MM.1S (cell line): ENCODE data around the gene PCNT.
A peak's percentile ranks its signal among the peaks of the same experiment; 100 is the strongest.

Experiments
- DNase-seq: peaks from one replicate; pipeline ENCODE4 v3.0.0-alpha.2; 2015
- H2AFZ ChIP-seq: fragments of 300-600 bp; sonication (generic); 2 replicates; pipeline ENCODE4 v1.6.0; 2016; ENCODE audit warnings: antibody characterized with exemption, low read length
- H3F3A ChIP-seq: fragments of 300-600 bp; sonication (generic); 2 replicates; pipeline ENCODE4 v1.6.1; 2016; ENCODE audit warnings: mild to moderate bottlenecking, antibody characterized with exemption, low read length, moderate library complexity, mixed read lengths; ENCODE audit not compliant: insufficient read depth
- H3K27ac ChIP-seq: fragments of 300-600 bp; sonication (generic); 2 replicates; pipeline ENCODE4 v1.5.1; 2016; ENCODE audit warnings: mild to moderate bottlenecking, low read length
- H3K27me3 ChIP-seq: fragments of 300-600 bp; sonication (generic); replicated peaks from 2 replicates; pipeline ENCODE4 v1.6.0; 2016; ENCODE audit warnings: low read length; ENCODE audit not compliant: insufficient read depth
- H3K36me3 ChIP-seq: fragments of 300-600 bp; sonication (generic); replicated peaks from 2 replicates; pipeline ENCODE4 v1.6.1; 2016; ENCODE audit warnings: mild to moderate bottlenecking, low read length, mixed read lengths; ENCODE audit not compliant: insufficient read depth
- H3K4me1 ChIP-seq: fragments of 300-600 bp; sonication (generic); 2 replicates; pipeline ENCODE4 v1.6.1; 2016; ENCODE audit warnings: low read length, mixed read lengths
- H3K4me2 ChIP-seq: fragments of 300-600 bp; sonication (generic); 2 replicates; pipeline ENCODE4 v1.6.0; 2016; ENCODE audit warnings: low read depth, low read length
- H3K4me3 ChIP-seq: fragments of 300-600 bp; sonication (generic); 2 replicates; pipeline ENCODE4 v1.5.1; 2016; ENCODE audit warnings: low read length, mixed read lengths
- H3K79me2 ChIP-seq: fragments of 300-600 bp; sonication (generic); 2 replicates; pipeline ENCODE4 v1.6.1; 2016; ENCODE audit warnings: mixed run types, low read length, mixed read lengths
- H3K9ac ChIP-seq: fragments of 300-600 bp; sonication (generic); 2 replicates; pipeline ENCODE4 v1.6.1; 2016; ENCODE audit warnings: low read length, mixed read lengths
- H3K9me2 ChIP-seq: fragments of 300-600 bp; sonication (generic); replicated peaks from 2 replicates; pipeline ENCODE4 v1.6.1; 2016; ENCODE audit warnings: mild to moderate bottlenecking, low read length, mixed read lengths; ENCODE audit not compliant: insufficient read depth
- H3K9me3 ChIP-seq: fragments of 300-600 bp; sonication (generic); replicated peaks from 2 replicates; pipeline ENCODE4 v1.6.1; 2016; ENCODE audit warnings: mild to moderate bottlenecking, low read length, mixed read lengths; ENCODE audit not compliant: insufficient read depth
- H4K20me1 ChIP-seq: fragments of 300-600 bp; sonication (generic); 2 replicates; pipeline ENCODE4 v1.6.1; 2016; ENCODE audit warnings: mild to moderate bottlenecking, low read length, moderate library complexity, mixed read lengths; ENCODE audit not compliant: insufficient read depth
- EZH2 ChIP-seq: fragments of 300-600 bp; sonication (generic); optimal IDR thresholded peaks from 2 replicates; pipeline ENCODE3; 2017; ENCODE audit warnings: low read depth, mild to moderate bottlenecking, antibody characterized with exemption, low read length, mixed read lengths
- EZH2phosphoT487 ChIP-seq: fragments of 300-600 bp; sonication (generic); IDR thresholded peaks from 2 replicates; pipeline ENCODE4 v1.6.1; 2018; ENCODE audit warnings: antibody characterized with exemption, low read length
- TF ChIP-seq, protein P1 (sequence below): fragments of 300-600 bp; sonication (generic); IDR thresholded peaks from 2 replicates; pipeline ENCODE4 v1.5.1; 2016; ENCODE audit warnings: antibody characterized with exemption, low read length, mixed read lengths

Gene PCNT

DNA sequence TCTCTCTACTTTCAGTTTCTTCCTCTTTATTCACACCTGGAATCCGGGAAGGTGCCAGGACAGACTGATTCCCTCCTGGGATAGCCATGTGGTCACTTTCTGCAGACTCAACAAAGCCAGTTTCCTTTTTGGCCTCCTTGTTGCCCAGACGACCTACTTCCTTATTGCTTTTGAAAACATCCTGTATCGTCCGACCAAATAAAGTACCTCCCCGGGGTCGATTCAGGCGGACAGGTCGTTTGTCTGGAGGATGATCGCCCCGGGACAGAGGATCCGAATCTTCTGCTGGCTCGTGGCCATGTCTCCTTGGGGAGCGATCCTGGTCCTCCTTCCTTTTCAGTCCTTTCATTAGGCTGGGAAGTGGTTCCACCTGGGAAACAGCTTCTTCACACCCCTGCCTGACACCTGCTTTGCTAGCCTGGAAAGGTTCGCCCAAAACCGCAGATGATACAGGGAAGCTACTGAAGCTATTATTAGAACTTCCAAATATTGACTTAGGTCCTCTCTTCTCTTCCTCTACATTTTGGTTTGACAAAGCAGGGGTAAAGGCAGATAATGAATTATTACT, 39.8 kb upstream of the PCNT start:
- DNase-seq = peak; percentile 4
- no peaks in the 10 kb centered on the region for H3K9me3 ChIP-seq
- peaks cover 64% of the 10 kb centered on the region for H3K79me2 ChIP-seq

DNA sequence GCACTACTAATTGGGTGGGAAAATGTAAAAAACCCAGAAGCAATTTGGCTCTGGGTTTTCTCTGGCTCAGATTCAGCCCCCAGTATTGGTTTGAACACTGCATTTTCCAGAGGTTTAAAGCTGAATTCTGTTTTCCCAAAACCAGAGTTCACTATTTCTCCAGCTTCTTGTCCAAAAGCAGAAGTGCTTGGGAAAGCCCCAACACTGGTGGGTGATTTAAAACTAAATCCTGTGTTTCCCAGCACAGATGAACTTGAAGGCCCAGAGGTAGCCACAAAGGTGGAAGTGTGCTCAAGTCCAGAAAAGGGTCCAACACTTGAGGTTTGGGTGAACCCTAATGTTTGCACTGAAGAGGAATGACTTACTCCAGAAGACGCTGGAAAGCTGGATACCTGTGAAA, 39.2 kb upstream of the PCNT start:
- peak overlapping the region; percentile 73 for H3K4me3 ChIP-seq
- no peak overlapping the region for H2AFZ ChIP-seq
- H3K4me2 ChIP-seq = peak overlapping the region; percentile 58
- H3K9me3 ChIP-seq = no peaks in the 10 kb centered on the region
- H3K9ac ChIP-seq = peak overlapping the region; percentile 81; the same call in 1 of the 2 replicates
- H3F3A ChIP-seq = peaks cover 16% of the 10 kb centered on the region
- no peaks in the 10 kb centered on the region for H3K27me3 ChIP-seq
- H3K79me2 ChIP-seq = peaks cover 63% of the 10 kb centered on the region
- peaks cover 7% of the 10 kb centered on the region; the same call in 1 of the 2 replicates for H3K36me3 ChIP-seq
- peaks cover 22% of the 10 kb centered on the region for H3K4me1 ChIP-seq
- no peaks in the 10 kb centered on the region; the same call in 1 of the 2 replicates for H4K20me1 ChIP-seq
- no peak for TF ChIP-seq EZH2phosphoT487
- TF ChIP-seq, protein P1, sequence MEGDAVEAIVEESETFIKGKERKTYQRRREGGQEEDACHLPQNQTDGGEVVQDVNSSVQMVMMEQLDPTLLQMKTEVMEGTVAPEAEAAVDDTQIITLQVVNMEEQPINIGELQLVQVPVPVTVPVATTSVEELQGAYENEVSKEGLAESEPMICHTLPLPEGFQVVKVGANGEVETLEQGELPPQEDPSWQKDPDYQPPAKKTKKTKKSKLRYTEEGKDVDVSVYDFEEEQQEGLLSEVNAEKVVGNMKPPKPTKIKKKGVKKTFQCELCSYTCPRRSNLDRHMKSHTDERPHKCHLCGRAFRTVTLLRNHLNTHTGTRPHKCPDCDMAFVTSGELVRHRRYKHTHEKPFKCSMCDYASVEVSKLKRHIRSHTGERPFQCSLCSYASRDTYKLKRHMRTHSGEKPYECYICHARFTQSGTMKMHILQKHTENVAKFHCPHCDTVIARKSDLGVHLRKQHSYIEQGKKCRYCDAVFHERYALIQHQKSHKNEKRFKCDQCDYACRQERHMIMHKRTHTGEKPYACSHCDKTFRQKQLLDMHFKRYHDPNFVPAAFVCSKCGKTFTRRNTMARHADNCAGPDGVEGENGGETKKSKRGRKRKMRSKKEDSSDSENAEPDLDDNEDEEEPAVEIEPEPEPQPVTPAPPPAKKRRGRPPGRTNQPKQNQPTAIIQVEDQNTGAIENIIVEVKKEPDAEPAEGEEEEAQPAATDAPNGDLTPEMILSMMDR = no peak
- TF ChIP-seq EZH2 = no peak
- no peaks in the 10 kb centered on the region for H3K9me2 ChIP-seq
- no peak overlapping the region for H3K27ac ChIP-seq
- DNase-seq = no peak

More for the DNA sequence above, 39.8 kb upstream of the PCNT start:
- Histone ChIP-seq H3K4me3 (no peak overlapping the region), H3K9ac (no peak overlapping the region), H3K4me1 (peaks cover 22% of the 10 kb centered on the region), H3K36me3 (peaks cover 7% of the 10 kb centered on the region; the same call in 1 of the 2 replicates), H4K20me1 (no peaks in the 10 kb centered on the region; the same call in 1 of the 2 replicates), H3K4me2 (peak overlapping the region; percentile 58; the same call in 1 of the 2 replicates), H3K9me2 (no peaks in the 10 kb centered on the region), H3K27ac (no peak overlapping the region), H2AFZ (no peak overlapping the region), H3F3A (peaks cover 16% of the 10 kb centered on the region), H3K27me3 (no peaks in the 10 kb centered on the region)
- TF ChIP-seq, protein P1 = no peak

DNA sequence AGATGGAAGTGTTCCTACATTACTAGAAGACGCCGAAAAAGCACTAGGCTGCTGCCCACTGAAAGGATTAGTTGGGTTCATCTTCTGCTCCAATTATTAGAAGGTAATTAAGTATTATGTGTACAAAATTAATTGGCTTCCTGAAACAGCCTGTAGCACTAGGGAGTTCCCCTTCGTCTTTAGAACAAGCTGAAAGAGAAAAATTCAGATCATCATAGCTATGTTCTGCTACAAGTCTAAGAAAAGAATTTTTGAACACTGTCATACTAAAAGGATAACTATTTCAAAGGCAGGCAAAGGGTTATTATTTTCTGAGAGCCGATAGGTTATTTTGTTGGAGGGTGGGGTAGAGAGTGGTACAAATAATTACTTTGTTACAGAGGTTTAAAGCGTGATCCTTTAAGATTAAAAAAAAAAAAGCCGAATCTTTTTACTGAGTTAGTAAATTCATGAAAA, 38.7 kb upstream of the PCNT start, which contains the start of gene MCM3AP:
Gene MCM3AP, minus strand, starts transcription at position 406 of the 456 bp plus-strand sequence. Its CDS starts 325 bp downstream, at position 81.
- Histone ChIP-seq H3K4me3 (peak within 1 kb of the TSS; percentile 73), H3K9me2 (no peaks in the 10 kb centered on the region), H3K4me1 (peaks cover 22% of the 10 kb centered on the region), H3K9me3 (no peaks in the 10 kb centered on the region), H3K27me3 (no peaks in the 10 kb centered on the region), H3K36me3 (peaks cover 7% of the 10 kb centered on the region; the same call in 1 of the 2 replicates), H3K27ac (peak within 1 kb of the TSS; percentile 78), H3K79me2 (peaks cover 60% of the 10 kb centered on the region), H3F3A (peaks cover 16% of the 10 kb centered on the region), H2AFZ (peak within 1 kb of the TSS; percentile 66), H4K20me1 (no peaks in the 10 kb centered on the region; the same call in 1 of the 2 replicates), H3K4me2 (peak within 1 kb of the TSS; percentile 58), H3K9ac (peak within 1 kb of the TSS; percentile 81)
- no peak for DNase-seq
- TF ChIP-seq EZH2 = no peak
- TF ChIP-seq, protein P1 = no peak
- no peak for TF ChIP-seq EZH2phosphoT487
